Uterus (tissue), 2 donors: ENCODE data around the gene PCBP2.
"Not testable (repeated sequence)": the region's sequence is repeated elsewhere in the genome, so short reads cannot be mapped to it uniquely, and the experiment has no call there.

Experiments
- POLR2A ChIP-seq, 2 donors: fragments of 450-650 bp; IDR thresholded peaks; one replicate each; pipeline ENCODE4 v1.6.1; 2016; ENCODE audit warnings: antibody characterized with exemption in 2 of 2, mild to moderate bottlenecking in 1 of 2, moderate library complexity in 1 of 2
- TF ChIP-seq, protein P1 (sequence below), 4 experiments: fragments of 200-600 bp in 2 of 4; fragments of 450-650 bp in 2 of 4; sonication (generic) in 2 of 4; IDR thresholded peaks; one replicate each; pipeline ENCODE4 v1.5.1; 2016 to 2019; ENCODE audit warnings: antibody characterized with exemption in 4 of 4, mild to moderate bottlenecking in 2 of 4, moderate library complexity in 1 of 4

DNA sequence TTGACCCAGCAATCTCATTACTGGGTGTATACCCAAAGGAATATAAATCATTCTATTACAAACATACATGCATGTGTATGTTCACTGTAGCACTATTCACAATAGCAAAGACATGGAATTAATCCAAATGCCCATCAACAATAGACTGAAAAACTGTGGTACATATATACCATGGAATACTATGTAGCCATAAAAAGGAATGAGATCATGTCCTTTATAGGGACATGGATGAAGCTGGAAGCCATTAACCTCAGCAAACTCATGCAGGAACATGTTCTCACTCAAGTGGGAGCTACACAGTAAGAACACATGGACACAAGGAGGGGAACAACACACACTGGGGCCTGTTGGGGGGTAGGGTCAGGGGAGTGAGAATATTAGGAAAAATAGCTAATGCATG lies 12.3 kb upstream of the PCBP2 start:
- not testable (repeated sequence) for TF ChIP-seq POLR2A (IDR thresholded peaks at IDR 0.05)
- TF ChIP-seq, protein P1, sequence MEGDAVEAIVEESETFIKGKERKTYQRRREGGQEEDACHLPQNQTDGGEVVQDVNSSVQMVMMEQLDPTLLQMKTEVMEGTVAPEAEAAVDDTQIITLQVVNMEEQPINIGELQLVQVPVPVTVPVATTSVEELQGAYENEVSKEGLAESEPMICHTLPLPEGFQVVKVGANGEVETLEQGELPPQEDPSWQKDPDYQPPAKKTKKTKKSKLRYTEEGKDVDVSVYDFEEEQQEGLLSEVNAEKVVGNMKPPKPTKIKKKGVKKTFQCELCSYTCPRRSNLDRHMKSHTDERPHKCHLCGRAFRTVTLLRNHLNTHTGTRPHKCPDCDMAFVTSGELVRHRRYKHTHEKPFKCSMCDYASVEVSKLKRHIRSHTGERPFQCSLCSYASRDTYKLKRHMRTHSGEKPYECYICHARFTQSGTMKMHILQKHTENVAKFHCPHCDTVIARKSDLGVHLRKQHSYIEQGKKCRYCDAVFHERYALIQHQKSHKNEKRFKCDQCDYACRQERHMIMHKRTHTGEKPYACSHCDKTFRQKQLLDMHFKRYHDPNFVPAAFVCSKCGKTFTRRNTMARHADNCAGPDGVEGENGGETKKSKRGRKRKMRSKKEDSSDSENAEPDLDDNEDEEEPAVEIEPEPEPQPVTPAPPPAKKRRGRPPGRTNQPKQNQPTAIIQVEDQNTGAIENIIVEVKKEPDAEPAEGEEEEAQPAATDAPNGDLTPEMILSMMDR (IDR thresholded peaks at IDR 0.05): not testable (repeated sequence)
